Measurements from ENCODE around the gene GAPT. TPM values are rescaled to one million over a fixed set of nuclear protein-coding genes. Genes with fewer than 3 reads are reported as not detected.
A peak's percentile ranks its signal among the peaks of the same experiment; 100 is the strongest.

The GAPT gene
- total RNA-seq, 4 donors from 2014 or later, result 0.57 to 18.2 (median 0.67) TPM; not detected in 1

DNA sequence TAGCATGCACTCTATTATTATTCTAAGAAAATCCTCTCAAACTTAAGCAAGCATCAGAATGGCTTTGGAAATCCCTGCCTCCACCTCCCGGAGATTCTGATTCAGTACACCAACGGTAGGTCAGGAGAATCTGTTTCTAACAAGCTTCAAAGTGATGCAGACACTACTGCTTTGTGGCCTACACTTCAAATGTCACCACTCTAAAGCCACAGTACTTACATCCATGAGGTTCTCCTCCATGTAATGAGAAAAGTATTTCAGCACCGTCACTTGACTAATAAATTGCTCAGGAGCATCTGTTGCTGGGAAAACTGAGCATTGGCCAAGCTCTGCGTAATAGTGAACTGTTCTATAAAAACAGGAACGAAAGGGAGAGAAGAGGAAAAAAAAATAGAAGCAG, 36.2 kb upstream of the GAPT start:
- Histone ChIP-seq H3K4me3 (peak overlapping the region in 1 of 4 donors; percentile 91), H3K27me3 (no peaks in the 10 kb centered on the region), H3K27ac (no peak overlapping the region), H3K36me3 (peaks cover 0 to 24% (median 0%) of the 10 kb centered on the region in 3 donors), H3K9me3 (no peaks in the 10 kb centered on the region), H3K4me1 (peaks cover 0 to 7% (median 0%) of the 10 kb centered on the region in 4 donors)
- DNase-seq, result no peak
- TF ChIP-seq, protein P1, sequence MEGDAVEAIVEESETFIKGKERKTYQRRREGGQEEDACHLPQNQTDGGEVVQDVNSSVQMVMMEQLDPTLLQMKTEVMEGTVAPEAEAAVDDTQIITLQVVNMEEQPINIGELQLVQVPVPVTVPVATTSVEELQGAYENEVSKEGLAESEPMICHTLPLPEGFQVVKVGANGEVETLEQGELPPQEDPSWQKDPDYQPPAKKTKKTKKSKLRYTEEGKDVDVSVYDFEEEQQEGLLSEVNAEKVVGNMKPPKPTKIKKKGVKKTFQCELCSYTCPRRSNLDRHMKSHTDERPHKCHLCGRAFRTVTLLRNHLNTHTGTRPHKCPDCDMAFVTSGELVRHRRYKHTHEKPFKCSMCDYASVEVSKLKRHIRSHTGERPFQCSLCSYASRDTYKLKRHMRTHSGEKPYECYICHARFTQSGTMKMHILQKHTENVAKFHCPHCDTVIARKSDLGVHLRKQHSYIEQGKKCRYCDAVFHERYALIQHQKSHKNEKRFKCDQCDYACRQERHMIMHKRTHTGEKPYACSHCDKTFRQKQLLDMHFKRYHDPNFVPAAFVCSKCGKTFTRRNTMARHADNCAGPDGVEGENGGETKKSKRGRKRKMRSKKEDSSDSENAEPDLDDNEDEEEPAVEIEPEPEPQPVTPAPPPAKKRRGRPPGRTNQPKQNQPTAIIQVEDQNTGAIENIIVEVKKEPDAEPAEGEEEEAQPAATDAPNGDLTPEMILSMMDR (IDR thresholded peaks at IDR 0.05), result no peak
- no peak for TF ChIP-seq POLR2A (IDR thresholded peaks at IDR 0.05)

DNA sequence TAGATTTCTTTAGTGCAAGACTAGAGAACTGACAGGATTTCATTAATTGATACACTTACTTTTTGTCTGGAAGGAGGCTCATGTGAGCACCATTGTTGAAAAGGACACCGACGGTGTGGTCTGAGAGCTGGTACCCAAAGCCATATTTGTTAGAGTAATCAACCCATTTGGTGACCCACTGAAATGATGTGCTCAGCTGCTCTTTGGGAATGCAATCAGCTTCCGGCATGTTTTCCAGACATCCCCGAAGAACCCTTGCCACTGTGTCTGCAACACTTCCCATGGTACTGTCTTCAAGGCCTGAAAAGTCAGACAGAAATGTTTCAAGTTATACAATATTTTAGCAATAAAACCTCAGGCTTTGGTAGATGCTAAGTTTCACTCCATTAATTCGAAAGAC, 35.8 kb upstream of the GAPT start:
- no peak for TF ChIP-seq POLR2A (IDR thresholded peaks at IDR 0.05)
- TF ChIP-seq, protein P1 (IDR thresholded peaks at IDR 0.05), result no peak
- H3K9me3 ChIP-seq, result no peaks in the 10 kb centered on the region
- H3K36me3 ChIP-seq, result peaks cover 0 to 24% (median 0%) of the 10 kb centered on the region in 3 donors
- H3K4me1 ChIP-seq, result peaks cover 0 to 7% (median 0%) of the 10 kb centered on the region in 4 donors
- H3K4me3 ChIP-seq, result peak overlapping the region in 1 of 4 donors; percentile 91
- no peak overlapping the region for H3K27ac ChIP-seq
- no peaks in the 10 kb centered on the region for H3K27me3 ChIP-seq
- no peak for DNase-seq

DNA sequence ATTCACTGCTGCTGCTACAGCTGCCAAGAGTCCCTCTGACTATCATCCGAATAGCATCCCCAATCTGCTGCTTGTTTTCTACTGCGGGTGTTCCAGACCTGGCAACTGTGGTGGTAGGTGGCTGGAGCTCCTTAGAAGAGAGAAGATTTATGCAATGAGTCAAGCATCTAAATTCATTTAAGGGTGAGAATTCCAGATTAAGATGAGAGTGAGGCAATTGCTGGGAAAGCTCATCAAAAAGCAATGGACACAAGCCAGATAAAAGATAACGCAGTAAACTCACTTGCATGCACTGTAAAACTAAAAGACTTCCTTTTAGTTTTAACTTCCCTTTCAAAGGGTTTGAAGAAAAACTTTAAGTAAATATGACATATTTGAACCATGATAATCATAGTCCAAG, 35.2 kb upstream of the GAPT start:
- no peaks in the 10 kb centered on the region for H3K27me3 ChIP-seq
- peak overlapping the region in 1 of 4 donors; percentile 91 for H3K4me3 ChIP-seq
- H3K36me3 ChIP-seq, result peaks cover 0 to 24% (median 0%) of the 10 kb centered on the region in 3 donors
- peaks cover 0 to 7% (median 0%) of the 10 kb centered on the region in 4 donors for H3K4me1 ChIP-seq
- no peak for DNase-seq
- TF ChIP-seq POLR2A (IDR thresholded peaks at IDR 0.05), result no peak
- TF ChIP-seq, protein P1 (IDR thresholded peaks at IDR 0.05), result no peak
- H3K9me3 ChIP-seq, result no peaks in the 10 kb centered on the region
- H3K27ac ChIP-seq, result no peak overlapping the region

DNA sequence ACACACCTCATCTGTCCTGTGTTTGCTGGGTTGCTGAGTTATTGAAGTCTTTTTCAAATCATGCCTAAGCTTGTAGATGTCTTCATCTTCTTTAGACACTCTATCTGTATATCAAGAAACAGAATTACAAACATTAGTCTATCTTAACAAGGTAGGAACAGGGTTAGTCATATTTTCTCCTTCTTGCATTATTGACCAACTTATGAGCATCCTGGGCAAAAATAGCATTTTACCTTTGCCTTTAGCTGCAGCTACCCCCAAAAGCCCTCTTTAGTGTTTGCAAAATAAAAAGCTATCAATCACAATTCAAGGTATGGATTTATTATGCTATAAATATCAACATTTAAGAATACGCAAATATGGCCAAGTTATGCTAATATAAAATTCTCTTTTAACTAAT, 34.7 kb upstream of the GAPT start:
- H3K27ac ChIP-seq, result no peak overlapping the region
- no peaks in the 10 kb centered on the region for H3K27me3 ChIP-seq
- no peak for TF ChIP-seq POLR2A (IDR thresholded peaks at IDR 0.05)
- TF ChIP-seq, protein P1 (IDR thresholded peaks at IDR 0.05), result no peak
- peaks cover 0 to 24% (median 0%) of the 10 kb centered on the region in 3 donors for H3K36me3 ChIP-seq
- peak overlapping the region in 1 of 4 donors; percentile 91 for H3K4me3 ChIP-seq
- no peak for DNase-seq
- H3K4me1 ChIP-seq, result peaks cover 0 to 7% (median 0%) of the 10 kb centered on the region in 4 donors
- no peaks in the 10 kb centered on the region for H3K9me3 ChIP-seq

DNA sequence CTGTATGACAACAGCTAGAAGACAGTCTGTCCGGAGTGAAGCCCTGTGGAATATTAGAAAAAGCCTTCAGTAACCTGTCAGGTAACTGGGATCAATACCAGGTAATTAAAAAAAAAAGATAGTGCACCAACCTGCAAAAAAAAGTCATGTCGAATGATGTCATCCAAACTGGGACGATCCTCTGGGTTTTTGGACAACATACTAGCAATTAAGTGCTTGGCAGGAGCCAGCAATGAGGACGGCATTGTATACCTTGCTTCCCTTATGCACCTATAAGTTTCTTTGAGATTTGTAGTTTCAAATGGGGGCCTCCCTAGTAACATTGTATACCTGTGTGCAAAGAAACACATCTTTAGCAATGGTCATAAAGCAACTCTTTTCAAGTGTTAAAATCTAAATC, 34.2 kb upstream of the GAPT start:
- Histone ChIP-seq H3K4me3 (peak overlapping the region in 1 of 4 donors; percentile 91), H3K4me1 (peaks cover 0 to 7% (median 0%) of the 10 kb centered on the region in 4 donors)
- no peak for TF ChIP-seq POLR2A (IDR thresholded peaks at IDR 0.05)
- TF ChIP-seq, protein P1 (IDR thresholded peaks at IDR 0.05), result no peak

More for the DNA sequence above, 34.2 kb upstream of the GAPT start:
- H3K27me3 ChIP-seq, result no peaks in the 10 kb centered on the region
- no peak for DNase-seq
- no peak overlapping the region for H3K27ac ChIP-seq
- H3K9me3 ChIP-seq, result no peaks in the 10 kb centered on the region
- peaks cover 0 to 24% (median 0%) of the 10 kb centered on the region in 3 donors for H3K36me3 ChIP-seq
